ENCODE results near the gene CDH26.

DNA sequence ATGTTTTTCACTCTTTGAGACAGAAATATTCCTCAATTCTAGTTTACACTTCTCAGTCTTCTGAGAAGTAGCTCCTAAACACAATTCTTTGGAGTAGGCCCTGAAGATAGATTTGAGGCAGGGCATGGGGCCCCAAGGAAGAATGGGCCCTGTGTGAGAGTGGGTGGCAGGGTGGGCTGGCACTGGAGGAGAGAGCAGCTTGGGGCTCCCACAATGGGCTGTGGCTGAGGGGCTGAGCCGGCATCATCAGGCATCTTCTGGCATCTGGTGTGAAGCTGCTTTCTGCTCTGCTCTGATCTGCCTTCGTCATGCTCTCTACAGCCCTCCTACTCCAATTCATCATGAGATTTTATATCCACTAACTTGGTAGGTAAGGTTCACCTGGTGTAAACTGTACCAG is 88.2 kb downstream of the CDH26 start:
- TF ChIP-seq, protein P1, sequence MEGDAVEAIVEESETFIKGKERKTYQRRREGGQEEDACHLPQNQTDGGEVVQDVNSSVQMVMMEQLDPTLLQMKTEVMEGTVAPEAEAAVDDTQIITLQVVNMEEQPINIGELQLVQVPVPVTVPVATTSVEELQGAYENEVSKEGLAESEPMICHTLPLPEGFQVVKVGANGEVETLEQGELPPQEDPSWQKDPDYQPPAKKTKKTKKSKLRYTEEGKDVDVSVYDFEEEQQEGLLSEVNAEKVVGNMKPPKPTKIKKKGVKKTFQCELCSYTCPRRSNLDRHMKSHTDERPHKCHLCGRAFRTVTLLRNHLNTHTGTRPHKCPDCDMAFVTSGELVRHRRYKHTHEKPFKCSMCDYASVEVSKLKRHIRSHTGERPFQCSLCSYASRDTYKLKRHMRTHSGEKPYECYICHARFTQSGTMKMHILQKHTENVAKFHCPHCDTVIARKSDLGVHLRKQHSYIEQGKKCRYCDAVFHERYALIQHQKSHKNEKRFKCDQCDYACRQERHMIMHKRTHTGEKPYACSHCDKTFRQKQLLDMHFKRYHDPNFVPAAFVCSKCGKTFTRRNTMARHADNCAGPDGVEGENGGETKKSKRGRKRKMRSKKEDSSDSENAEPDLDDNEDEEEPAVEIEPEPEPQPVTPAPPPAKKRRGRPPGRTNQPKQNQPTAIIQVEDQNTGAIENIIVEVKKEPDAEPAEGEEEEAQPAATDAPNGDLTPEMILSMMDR (IDR thresholded peaks at IDR 0.05; ENCODE audit: low read depth, low read length): no peak
- no peak for TF ChIP-seq EZH2phosphoT487 (IDR thresholded peaks at IDR 0.05; ENCODE audit: low read depth)
